ENCODE results near the gene SPIRE1.
"Not testable (repeated sequence)": the region's sequence is repeated elsewhere in the genome, so short reads cannot be mapped to it uniquely, and the experiment has no call there.

Gene SPIRE1

GRCh38 chr18:12639990-12640880, 17.7 kb downstream of the SPIRE1 start:
- in situ Hi-C loops (cut with HindIII; ENCODE audit: low pct_unique_long_range_greater_than_20kb, low sequenced_read_pairs), result no loop called here
- no peak for DNase-seq (ENCODE audit: low read depth in 1 of 2, low spot score in 1 of 2)

GRCh38 chr18:12638644-12639124, 19.2 kb downstream of the SPIRE1 start:
- no peak for DNase-seq (ENCODE audit: low read depth in 1 of 2, low spot score in 1 of 2)
- in situ Hi-C loops (cut with HindIII; ENCODE audit: low pct_unique_long_range_greater_than_20kb, low sequenced_read_pairs), result no loop called here
- TF ChIP-seq JUND (IDR thresholded peaks at IDR 0.05; ENCODE audit: low read depth), result no peak

More at GRCh38 chr18:12639990-12640880, 17.7 kb downstream of the SPIRE1 start:
- TF ChIP-seq JUND (IDR thresholded peaks at IDR 0.05; ENCODE audit: low read depth), result no peak

- TF ChIP-seq JUND (IDR thresholded peaks at IDR 0.05; ENCODE audit: low read depth), result no peak
- in situ Hi-C loops (cut with HindIII; ENCODE audit: low pct_unique_long_range_greater_than_20kb, low sequenced_read_pairs), result no loop called here
- no peak for DNase-seq (ENCODE audit: low read depth in 1 of 2, low spot score in 1 of 2)
These were observed 19.8 kb downstream of the SPIRE1 start for GRCh38 chr18:12637901-12638643.

GRCh38 chr18:12637393-12637792, 20.5 kb downstream of the SPIRE1 start:
- DNase-seq (ENCODE audit: low read depth in 1 of 2, low spot score in 1 of 2), result no peak
- in situ Hi-C loops (cut with HindIII; ENCODE audit: low pct_unique_long_range_greater_than_20kb, low sequenced_read_pairs), result no loop called here
- no peak for TF ChIP-seq JUND (IDR thresholded peaks at IDR 0.05; ENCODE audit: low read depth)

- in situ Hi-C loops (cut with HindIII; ENCODE audit: low pct_unique_long_range_greater_than_20kb, low sequenced_read_pairs), result no loop called here
- TF ChIP-seq JUND (IDR thresholded peaks at IDR 0.05; ENCODE audit: low read depth), result no peak
- DNase-seq (ENCODE audit: low read depth in 1 of 2, low spot score in 1 of 2), result no peak
These were observed 26.0 kb downstream of the SPIRE1 start for GRCh38 chr18:12631831-12632477.

GRCh38 chr18:12630136-12630535, 27.8 kb downstream of the SPIRE1 start:
- no peak for DNase-seq (ENCODE audit: low read depth in 1 of 2, low spot score in 1 of 2)
- no peak for TF ChIP-seq JUND (IDR thresholded peaks at IDR 0.05; ENCODE audit: low read depth)
- in situ Hi-C loops (cut with HindIII; ENCODE audit: low pct_unique_long_range_greater_than_20kb, low sequenced_read_pairs), result no loop called here

GRCh38 chr18:12628706-12629702, 28.9 kb downstream of the SPIRE1 start:
- in situ Hi-C loops (cut with HindIII; ENCODE audit: low pct_unique_long_range_greater_than_20kb, low sequenced_read_pairs), result no loop called here
- DNase-seq (ENCODE audit: low read depth in 1 of 2, low spot score in 1 of 2), result no peak
- TF ChIP-seq JUND (IDR thresholded peaks at IDR 0.05; ENCODE audit: low read depth), result no peak

GRCh38 chr18:12627199-12627598, 30.7 kb downstream of the SPIRE1 start:
- DNase-seq (ENCODE audit: low read depth in 1 of 2, low spot score in 1 of 2); in situ Hi-C loops (cut with HindIII; ENCODE audit: low pct_unique_long_range_greater_than_20kb, low sequenced_read_pairs): not testable (repeated sequence)

GRCh38 chr18:12625241-12625640, 32.7 kb downstream of the SPIRE1 start:
- TF ChIP-seq JUND (IDR thresholded peaks at IDR 0.05; ENCODE audit: low read depth), result no peak
- DNase-seq (ENCODE audit: low read depth in 1 of 2, low spot score in 1 of 2), result no peak
- in situ Hi-C loops (cut with HindIII; ENCODE audit: low pct_unique_long_range_greater_than_20kb, low sequenced_read_pairs), result no loop called here

- in situ Hi-C loops (cut with HindIII; ENCODE audit: low pct_unique_long_range_greater_than_20kb, low sequenced_read_pairs), result no loop called here
- no peak for TF ChIP-seq JUND (IDR thresholded peaks at IDR 0.05; ENCODE audit: low read depth)
- no peak for DNase-seq (ENCODE audit: low read depth in 1 of 2, low spot score in 1 of 2)
These were observed 36.1 kb downstream of the SPIRE1 start for GRCh38 chr18:12621742-12622306.

- no peak for DNase-seq (ENCODE audit: low read depth in 1 of 2, low spot score in 1 of 2)
- in situ Hi-C loops (cut with HindIII; ENCODE audit: low pct_unique_long_range_greater_than_20kb, low sequenced_read_pairs), result no loop called here
- TF ChIP-seq JUND (IDR thresholded peaks at IDR 0.05; ENCODE audit: low read depth), result no peak
These were observed 42.2 kb downstream of the SPIRE1 start for GRCh38 chr18:12615748-12616147.
